Measurements from ENCODE around the gene PITPNB.

PITPNB gene

GRCh38 chr22:27850000-27850521, 69.0 kb downstream of the PITPNB start:
- TF ChIP-seq CTCF (conservative IDR thresholded peaks at IDR 0.05; ENCODE audit: low read length) = no peak
- no peak overlapping the region for H3K4me3 ChIP-seq (ENCODE audit: low read length)
- peak; percentile 38 for DNase-seq (ENCODE audit: low read depth)

- TF ChIP-seq CTCF (conservative IDR thresholded peaks at IDR 0.05; ENCODE audit: low read length) = no peak
- H3K4me3 ChIP-seq (ENCODE audit: low read length) = no peak overlapping the region
- DNase-seq (ENCODE audit: low read depth) = no peak
Observed at GRCh38 chr22:27848005-27848404, 71.1 kb downstream of the PITPNB start.

- no peak for DNase-seq (ENCODE audit: low read depth)
- no peak for TF ChIP-seq CTCF (conservative IDR thresholded peaks at IDR 0.05; ENCODE audit: low read length)
- no peak overlapping the region for H3K4me3 ChIP-seq (ENCODE audit: low read length)
Observed at GRCh38 chr22:27846910-27847309, 72.1 kb downstream of the PITPNB start.

DNA sequence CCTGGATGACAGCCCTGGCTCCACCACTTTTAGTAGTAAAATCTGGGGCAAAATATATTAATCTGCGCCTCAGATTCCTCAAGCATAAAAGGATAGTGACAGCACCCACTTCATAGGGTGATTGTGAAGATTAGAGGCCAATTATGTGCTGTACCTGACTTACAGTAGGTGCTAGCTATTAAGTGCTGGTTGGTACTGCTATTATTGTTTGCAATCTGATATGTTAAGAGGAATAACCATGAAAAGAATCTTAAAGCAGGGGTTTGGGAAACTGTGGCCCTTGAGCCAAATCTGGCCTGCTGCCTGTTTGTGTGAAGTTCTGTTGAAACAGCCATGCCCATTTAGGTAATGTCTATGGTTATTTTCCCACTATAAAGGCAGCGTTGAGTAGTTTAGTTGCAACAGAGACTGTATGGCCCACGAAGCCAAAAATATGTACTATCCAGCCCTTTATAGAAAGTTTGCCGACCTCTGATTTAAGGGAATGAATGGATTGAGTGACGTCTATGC, 72.8 kb downstream of the PITPNB start:
- no peak overlapping the region for H3K4me3 ChIP-seq (ENCODE audit: low read length)
- DNase-seq (ENCODE audit: low read depth) = no peak
- TF ChIP-seq CTCF (conservative IDR thresholded peaks at IDR 0.05; ENCODE audit: low read length) = no peak

DNA sequence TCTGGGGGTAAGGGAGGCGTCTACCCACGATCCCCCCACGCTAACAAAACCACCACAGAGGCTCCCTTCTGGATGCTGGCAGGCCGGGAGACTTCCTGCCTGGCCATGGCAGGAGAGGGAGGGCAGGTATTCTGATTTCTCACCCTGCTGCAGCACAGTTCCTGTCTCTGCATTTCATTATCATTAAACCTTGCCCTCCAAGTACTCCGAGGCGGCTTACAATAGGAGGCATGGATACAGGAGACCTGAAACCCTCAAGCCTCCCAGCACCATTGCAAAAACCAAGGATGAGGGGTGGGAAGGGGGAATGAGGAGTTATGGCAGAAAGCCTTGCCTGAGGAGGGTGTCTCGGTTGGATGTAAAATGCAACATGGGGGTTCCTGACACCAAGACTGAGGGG, 73.4 kb downstream of the PITPNB start:
- DNase-seq (ENCODE audit: low read depth) = no peak
- TF ChIP-seq CTCF (conservative IDR thresholded peaks at IDR 0.05; ENCODE audit: low read length) = no peak
- H3K4me3 ChIP-seq (ENCODE audit: low read length) = no peak overlapping the region

GRCh38 chr22:27844656-27845591, 74.1 kb downstream of the PITPNB start:
- H3K4me3 ChIP-seq (ENCODE audit: low read length) = no peak overlapping the region
- no peak for DNase-seq (ENCODE audit: low read depth)
- TF ChIP-seq CTCF (conservative IDR thresholded peaks at IDR 0.05; ENCODE audit: low read length) = no peak

- DNase-seq (ENCODE audit: low read depth) = no peak
- TF ChIP-seq CTCF (conservative IDR thresholded peaks at IDR 0.05; ENCODE audit: low read length) = no peak
- H3K4me3 ChIP-seq (ENCODE audit: low read length) = no peak overlapping the region
Observed at GRCh38 chr22:27844256-27844655, 74.8 kb downstream of the PITPNB start.
